Transverse colon (tissue), 4 donors: ENCODE measurements around the gene TMTC2. TPM values are rescaled to one million over a fixed set of nuclear protein-coding genes. Genes with fewer than 3 reads are reported as not detected.

Source experiments
- DNase-seq: peaks from one replicate; pipeline ENCODE4 v3.0.0-alpha.2; 2019
- H3K27ac ChIP-seq, 4 donors: fragments of 200-600 bp; sonication (generic); 2 replicates each; pipeline ENCODE4 v1.5.1; 2016 to 2018; ENCODE audit warnings: inconsistent platforms in 4 of 4
- H3K27me3 ChIP-seq: fragments of 200-600 bp; sonication (generic); 2 replicates; pipeline ENCODE4 v1.5.1; 2017; ENCODE audit warnings: inconsistent platforms
- H3K36me3 ChIP-seq, 4 donors: fragments of 200-600 bp; sonication (generic); 2 replicates each; pipeline ENCODE4 v1.5.1; 2017 to 2019; ENCODE audit warnings: inconsistent platforms in 4 of 4
- H3K4me1 ChIP-seq, 4 donors: fragments of 200-600 bp; sonication (generic); 2 replicates each; pipeline ENCODE4 v1.5.1; 2017 to 2020; ENCODE audit warnings: inconsistent platforms in 4 of 4
- H3K4me3 ChIP-seq, 4 donors: fragments of 200-600 bp; sonication (generic); 1 replicate in 1 of 4; 2 replicates in 3 of 4; pipeline versions ENCODE4 v1.5.1 to v1.6.1; 2017 to 2019; ENCODE audit warnings: inconsistent platforms in 4 of 4
- H3K9me3 ChIP-seq, 2 donors: fragments of 200-600 bp; sonication (generic); 2 replicates each; pipeline ENCODE4 v1.5.1; 2017 to 2019; ENCODE audit warnings: inconsistent platforms in 2 of 2
- EP300 ChIP-seq: sonication (generic); formaldehyde crosslinking; IDR thresholded peaks from one replicate; pipeline ENCODE4 v1.6.1; 2017; ENCODE audit warnings: antibody characterized with exemption, low read depth
- POLR2A ChIP-seq: fragments of 450-650 bp; IDR thresholded peaks from one replicate; pipeline ENCODE4 v1.6.1; 2016; ENCODE audit warnings: antibody characterized with exemption, mild to moderate bottlenecking, moderate library complexity
- POLR2AphosphoS5 ChIP-seq, 3 donors: sonication (generic); formaldehyde crosslinking; IDR thresholded peaks; one replicate each; pipeline ENCODE4 v1.6.1; 2016; ENCODE audit warnings: antibody characterized with exemption in 3 of 3
- WGBS, 2 donors: methylation state at CpG; one replicate each; pipeline ENCODE4 v1.1.5; 2018; ENCODE audit warnings: low coverage in 1 of 2; 5-methylcytosine and 5-hydroxymethylcytosine counted together
- in situ Hi-C, 4 donors: fragments of 200-750 bp; cut with MboI; loops; one replicate each; pipeline versions ENCODE4 v1.15.0 to v1.15.1; 2017; ENCODE audit warnings: low sequenced_read_pairs in 3 of 4, low pct_ligation_motif_present in 1 of 4, low pct_unique_long_range_greater_than_20kb in 1 of 4
- intact Hi-C: fragments of 100-400 bp; cut with DNase I; formaldehyde crosslinking; loops from one replicate; pipeline ENCODE4 v1.15.1; 2023; ENCODE audit warnings: low total_unique reads
- total RNA-seq, 4 donors: library from RNA; depleted of rRNA; stranded (reverse); fragments of >200 nt; gene quantifications; one replicate each; pipeline ENCODE4 v1.1.0, GENCODE V29; 2016
- TF ChIP-seq, protein P1 (sequence below), 5 experiments: fragments of 200-600 bp in 3 of 5; fragments of 450-650 bp in 2 of 5; sonication (generic) in 3 of 5; IDR thresholded peaks; 1 replicate in 2 of 5; 2 replicates in 3 of 5; pipeline ENCODE4 v1.5.1; 2016 to 2017; ENCODE audit warnings: antibody characterized with exemption in 5 of 5, inconsistent platforms in 3 of 5, mild to moderate bottlenecking in 2 of 5, moderate library complexity in 1 of 5

The TMTC2 gene
- 10 to 100 TPM; 11.3 to 19.8 (median 17.1) TPM for total RNA-seq

DNA sequence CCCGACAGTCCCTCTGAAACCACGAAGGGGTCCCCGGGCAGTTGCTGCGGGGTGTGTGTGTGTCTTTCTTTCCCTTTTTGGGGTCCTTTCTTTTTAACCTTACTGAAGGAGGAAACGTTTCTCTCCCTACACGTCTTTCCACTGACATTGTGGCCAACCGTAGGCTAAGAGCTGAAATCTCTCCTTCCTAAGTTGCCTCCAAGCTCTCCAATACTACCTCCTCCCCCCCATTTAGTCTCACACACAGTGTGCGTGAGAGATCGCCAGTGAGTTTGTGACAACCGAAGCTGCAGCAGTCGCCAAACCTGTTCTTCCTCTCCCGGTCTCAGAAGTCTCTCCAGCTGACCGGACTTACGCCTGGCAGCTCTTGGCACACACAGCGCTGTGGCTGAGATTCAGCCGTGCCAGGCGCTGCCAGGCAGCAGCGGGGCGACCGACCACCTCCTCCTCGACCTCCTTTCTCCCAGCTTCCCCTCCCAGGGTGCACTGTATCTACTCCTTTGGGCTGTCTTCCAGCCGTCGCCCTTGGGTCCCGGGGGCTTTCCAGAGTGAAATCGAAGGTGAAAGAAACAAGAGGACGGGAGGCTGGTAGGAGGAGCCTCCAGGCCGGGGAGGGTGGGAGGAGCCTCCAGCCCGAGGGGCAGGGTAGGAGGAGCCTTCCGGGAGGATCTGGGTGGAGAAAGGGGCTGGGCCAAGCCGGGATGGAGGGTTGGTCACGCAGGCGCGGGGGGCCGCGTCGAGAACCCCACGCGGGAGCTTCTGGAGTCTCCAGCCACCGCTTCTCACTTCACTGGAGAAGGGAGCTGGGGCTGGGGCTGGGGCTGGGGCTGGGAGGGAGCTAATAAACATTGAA is at the start of gene TMTC2:
Gene TMTC2, plus strand, starts transcription at position 739 of the 853 bp plus-strand sequence.
- in situ Hi-C loops (no loop called here), intact Hi-C loops (loop anchor here (10.0 kb wide), 1 partner anchor 1138 kb away; no protein-coding TSS in a partner anchor)
- TF ChIP-seq EP300, result no peak
- TF ChIP-seq POLR2A, result peak; percentile 73
- peak; percentile 74 to 85 (median 78) for TF ChIP-seq POLR2AphosphoS5 (IDR thresholded peaks at IDR 0.05)
- TF ChIP-seq, protein P1, sequence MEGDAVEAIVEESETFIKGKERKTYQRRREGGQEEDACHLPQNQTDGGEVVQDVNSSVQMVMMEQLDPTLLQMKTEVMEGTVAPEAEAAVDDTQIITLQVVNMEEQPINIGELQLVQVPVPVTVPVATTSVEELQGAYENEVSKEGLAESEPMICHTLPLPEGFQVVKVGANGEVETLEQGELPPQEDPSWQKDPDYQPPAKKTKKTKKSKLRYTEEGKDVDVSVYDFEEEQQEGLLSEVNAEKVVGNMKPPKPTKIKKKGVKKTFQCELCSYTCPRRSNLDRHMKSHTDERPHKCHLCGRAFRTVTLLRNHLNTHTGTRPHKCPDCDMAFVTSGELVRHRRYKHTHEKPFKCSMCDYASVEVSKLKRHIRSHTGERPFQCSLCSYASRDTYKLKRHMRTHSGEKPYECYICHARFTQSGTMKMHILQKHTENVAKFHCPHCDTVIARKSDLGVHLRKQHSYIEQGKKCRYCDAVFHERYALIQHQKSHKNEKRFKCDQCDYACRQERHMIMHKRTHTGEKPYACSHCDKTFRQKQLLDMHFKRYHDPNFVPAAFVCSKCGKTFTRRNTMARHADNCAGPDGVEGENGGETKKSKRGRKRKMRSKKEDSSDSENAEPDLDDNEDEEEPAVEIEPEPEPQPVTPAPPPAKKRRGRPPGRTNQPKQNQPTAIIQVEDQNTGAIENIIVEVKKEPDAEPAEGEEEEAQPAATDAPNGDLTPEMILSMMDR (IDR thresholded peaks at IDR 0.05), result no peak
- whole genome bisulfite sequencing, 2 donors, result 0 to 1% methylated on average over 7 to 38 of the region's 39 CpGs
- peak within 1 kb of the TSS; percentile 68 to 96 (median 74) for H3K4me3 ChIP-seq
- peak within 1 kb of the TSS; percentile 93 to 98 (median 95) for H3K27ac ChIP-seq
- H3K9me3 ChIP-seq, result no peaks in the 10 kb centered on the region
- H3K4me1 ChIP-seq, result peaks cover 0 to 40% (median 16%) of the 10 kb centered on the region in 4 donors
- no peaks in the 10 kb centered on the region for H3K27me3 ChIP-seq
- no peaks in the 10 kb centered on the region for H3K36me3 ChIP-seq
- DNase-seq, result peak; percentile 96

DNA sequence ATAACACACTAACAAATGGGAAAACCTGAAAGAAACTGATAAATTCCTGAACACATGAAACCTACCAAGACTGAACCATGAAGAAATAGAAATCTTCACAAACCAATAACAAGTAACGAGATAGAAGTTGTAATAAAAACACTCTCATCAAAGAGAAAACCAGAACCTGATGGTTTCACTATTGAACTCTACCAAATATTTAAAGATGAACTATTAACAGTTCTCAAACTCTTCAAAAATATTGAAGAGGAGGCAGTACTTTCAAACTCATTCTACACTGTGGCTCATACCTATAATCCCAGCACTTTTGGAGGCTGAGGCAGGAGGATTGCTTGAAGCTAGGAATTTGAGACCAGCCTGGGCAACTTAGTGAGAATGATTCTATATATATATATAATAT is 48.4 kb upstream of the TMTC2 start:
- Histone ChIP-seq H3K27ac (no peak overlapping the region), H3K9me3 (no peaks in the 10 kb centered on the region), H3K36me3 (no peaks in the 10 kb centered on the region), H3K4me3 (no peak overlapping the region), H3K4me1 (peaks cover 0 to 12% (median 5%) of the 10 kb centered on the region in 4 donors), H3K27me3 (no peaks in the 10 kb centered on the region)
- in situ Hi-C loops, result no loop called here
- TF ChIP-seq POLR2AphosphoS5 (IDR thresholded peaks at IDR 0.05), result no peak
- TF ChIP-seq, protein P1 (IDR thresholded peaks at IDR 0.05), result no peak
- no peak for TF ChIP-seq POLR2A
- WGBS, 2 donors, result 82 to 86% methylated on average over 1 of the region's 1 CpG
- intact Hi-C loops, result no loop called here
- no peak for DNase-seq

DNA sequence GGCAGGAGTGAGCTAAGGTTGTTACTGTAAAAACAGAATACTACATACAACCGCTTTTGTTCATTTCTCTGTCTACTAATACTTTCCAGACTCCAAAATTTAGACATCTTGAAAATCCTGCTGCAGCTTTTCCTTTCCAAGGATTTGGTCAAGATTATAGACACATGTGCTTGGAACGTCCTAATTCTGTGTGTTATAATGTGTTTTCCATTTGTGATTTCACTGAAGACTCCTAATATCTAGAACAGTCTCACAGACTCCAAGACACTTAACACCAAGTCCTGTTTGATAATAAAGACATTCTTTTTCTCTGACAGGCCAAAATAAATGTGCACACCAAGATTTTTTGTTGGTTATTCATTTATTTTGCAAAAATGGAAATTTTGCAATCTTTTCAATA is 41.8 kb upstream of the TMTC2 start:
- Histone ChIP-seq H3K27me3 (no peaks in the 10 kb centered on the region), H3K27ac (no peak overlapping the region), H3K4me1 (no peaks in the 10 kb centered on the region), H3K4me3 (no peak overlapping the region), H3K9me3 (no peaks in the 10 kb centered on the region), H3K36me3 (no peaks in the 10 kb centered on the region)
- WGBS, 2 donors, result 64 to 68% methylated on average over 1 to 2 of the region's 2 CpGs
- intact Hi-C loops (no loop called here), in situ Hi-C loops (no loop called here)
- DNase-seq, result no peak
- TF ChIP-seq, protein P1 (IDR thresholded peaks at IDR 0.05), result no peak
- TF ChIP-seq EP300, result no peak
- TF ChIP-seq POLR2AphosphoS5 (IDR thresholded peaks at IDR 0.05), result no peak
- no peak for TF ChIP-seq POLR2A

DNA sequence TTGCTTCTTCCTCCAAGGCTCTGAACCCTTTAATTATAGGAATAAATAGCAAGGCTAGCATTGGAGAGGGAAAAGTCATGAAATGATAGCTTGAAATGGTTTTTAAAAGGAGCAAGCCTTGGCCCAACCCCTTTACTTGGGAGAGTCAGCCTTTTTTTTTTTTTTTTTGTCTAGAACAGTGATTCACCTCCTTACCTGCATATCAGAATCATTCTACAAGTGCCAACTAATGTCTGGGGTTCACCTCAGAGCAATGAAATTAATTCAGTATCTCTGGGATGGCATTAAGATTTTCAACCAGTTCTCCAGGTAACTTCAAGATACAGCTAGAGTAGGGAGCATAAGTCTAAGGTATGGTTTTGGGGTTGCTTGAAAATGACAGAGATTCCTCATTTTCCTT is 41.3 kb upstream of the TMTC2 start:
- TF ChIP-seq, protein P1 (IDR thresholded peaks at IDR 0.05), result no peak
- no peak for TF ChIP-seq POLR2AphosphoS5 (IDR thresholded peaks at IDR 0.05)
- no peak for TF ChIP-seq EP300
- peaks cover 0 to 4% (median 0%) of the 10 kb centered on the region in 4 donors for H3K4me1 ChIP-seq
- in situ Hi-C loops (no loop called here), intact Hi-C loops (no loop called here)
- no peak overlapping the region for H3K27ac ChIP-seq
- H3K9me3 ChIP-seq, result no peaks in the 10 kb centered on the region
- H3K4me3 ChIP-seq, result no peak overlapping the region
- no peaks in the 10 kb centered on the region for H3K36me3 ChIP-seq
- DNase-seq, result no peak
- no peaks in the 10 kb centered on the region for H3K27me3 ChIP-seq
